Stimulated activated CD8-positive, alpha-beta memory T cell treated with anti-CD3 and anti-CD28 coated beads, Interleukin-4, amount 100 ng/mL, for 24 hours (primary cell): ENCODE measurements around the gene PRRC2B.

ENCODE experiments used
- DNase-seq: peaks from one replicate; pipeline ENCODE4 v3.0.0-alpha.2; 2020; ENCODE audit warnings: low read depth

The PRRC2B gene

DNA sequence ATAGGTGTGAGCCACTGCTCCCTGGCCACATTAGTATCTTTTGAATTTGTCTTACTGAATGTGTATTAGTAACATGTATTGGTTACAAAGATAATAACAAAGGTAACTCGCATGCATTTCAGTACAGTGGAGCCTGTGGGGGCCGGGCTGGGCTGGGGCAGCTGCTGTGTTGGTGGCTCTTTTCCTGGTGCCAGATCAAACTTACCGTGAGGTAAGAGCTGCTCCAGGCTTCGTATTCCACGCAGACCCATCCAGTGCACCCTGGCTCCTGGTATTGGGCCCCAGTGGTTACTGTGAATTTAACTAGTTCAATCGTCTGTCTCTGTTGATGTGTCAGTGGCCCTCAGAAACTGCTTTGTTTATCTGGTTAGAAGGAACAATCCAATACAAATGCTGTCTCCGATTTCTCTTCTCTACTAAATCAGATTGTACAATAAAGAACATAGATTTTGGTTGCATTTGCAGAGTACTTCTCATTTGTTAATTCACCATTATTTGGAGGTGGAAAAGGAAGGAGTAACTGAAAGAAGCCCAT, 15.6 kb downstream of the PRRC2B start:
- DNase-seq: no peak

DNA sequence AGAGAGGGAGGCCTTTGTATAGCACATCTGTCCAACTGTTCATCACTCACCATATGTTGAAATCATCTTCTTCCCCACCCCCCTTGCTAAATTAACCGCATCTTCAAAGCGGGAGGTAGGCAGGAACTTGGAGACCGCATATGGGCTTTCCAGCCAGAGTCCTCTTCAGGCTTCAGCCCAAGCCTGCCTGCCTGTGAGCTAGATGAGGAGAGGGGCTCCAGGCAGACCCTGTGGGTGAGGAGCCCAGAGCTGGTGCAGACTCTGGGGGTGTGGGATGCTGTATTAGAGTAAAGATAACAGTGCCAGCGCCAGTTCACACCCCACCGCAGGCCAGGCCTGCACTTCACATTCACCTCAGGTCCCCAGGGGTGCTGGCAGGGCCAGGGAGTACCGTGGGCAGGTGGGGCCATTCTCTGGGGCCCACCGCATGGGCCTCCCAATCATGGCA, 16.2 kb downstream of the PRRC2B start:
- no peak for DNase-seq

DNA sequence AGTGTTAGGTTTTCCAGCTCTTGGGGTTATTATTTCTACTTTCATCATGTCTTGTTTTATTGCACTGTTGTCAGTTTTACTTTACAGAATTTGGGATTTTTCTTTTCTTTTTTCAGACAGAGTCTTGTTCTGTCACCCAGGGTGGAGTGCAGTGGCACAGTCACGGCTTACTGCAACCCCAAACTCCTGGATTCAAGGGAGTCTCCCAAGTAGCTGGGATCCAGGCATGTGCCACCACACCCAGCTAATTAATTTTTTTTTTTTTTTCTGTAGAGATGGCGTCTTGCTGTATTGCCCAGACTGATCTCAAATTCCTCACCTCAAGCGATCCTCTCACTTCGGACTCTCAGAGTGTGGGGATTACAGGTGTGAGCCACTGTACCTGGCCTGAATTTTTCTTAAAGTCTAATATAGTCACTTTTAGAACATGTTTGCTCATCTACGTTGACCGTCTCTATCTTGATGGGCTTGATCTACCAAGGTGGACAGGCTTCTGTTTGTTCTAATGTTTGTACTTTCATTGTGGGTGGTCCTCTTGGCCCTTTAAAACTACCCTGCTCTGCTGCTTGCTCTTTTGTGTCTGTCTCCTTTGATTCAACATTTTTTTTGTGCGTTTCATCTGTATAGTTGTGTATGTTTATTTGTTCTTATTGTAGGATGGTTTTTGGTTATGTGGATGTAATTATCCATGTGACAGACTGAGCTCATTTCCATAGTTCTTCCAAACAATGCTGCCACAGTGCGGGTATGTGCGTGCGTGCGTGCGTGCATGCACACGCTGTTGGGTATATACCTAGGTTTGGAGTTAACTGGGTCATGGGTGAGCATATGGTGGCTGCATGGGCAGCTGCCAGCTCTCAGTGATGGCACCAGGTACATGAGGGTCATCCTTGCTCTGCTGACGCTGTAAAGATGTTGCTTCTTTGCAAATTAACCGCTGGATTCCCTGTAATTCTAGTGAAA, 18.1 kb downstream of the PRRC2B start:
- no peak for DNase-seq

DNA sequence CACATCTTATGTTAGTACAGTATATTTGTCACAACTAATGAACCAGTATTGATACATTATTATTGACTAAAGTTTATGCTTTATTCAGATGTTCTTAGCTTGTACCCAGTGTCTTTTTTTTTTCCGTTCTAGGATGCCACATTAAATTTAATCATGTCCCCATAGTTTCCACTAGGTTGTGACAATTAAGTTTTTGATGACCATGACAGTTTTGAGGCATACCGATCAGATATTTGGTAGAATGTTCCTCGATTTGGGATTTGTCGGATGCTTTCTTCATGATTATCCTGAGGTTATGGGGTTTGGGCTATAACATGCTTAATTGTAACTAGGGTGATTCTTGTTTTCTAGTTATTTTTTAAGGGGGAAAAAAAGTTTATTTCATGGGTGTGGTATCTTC, 22.6 kb downstream of the PRRC2B start:
- DNase-seq: no peak

DNA sequence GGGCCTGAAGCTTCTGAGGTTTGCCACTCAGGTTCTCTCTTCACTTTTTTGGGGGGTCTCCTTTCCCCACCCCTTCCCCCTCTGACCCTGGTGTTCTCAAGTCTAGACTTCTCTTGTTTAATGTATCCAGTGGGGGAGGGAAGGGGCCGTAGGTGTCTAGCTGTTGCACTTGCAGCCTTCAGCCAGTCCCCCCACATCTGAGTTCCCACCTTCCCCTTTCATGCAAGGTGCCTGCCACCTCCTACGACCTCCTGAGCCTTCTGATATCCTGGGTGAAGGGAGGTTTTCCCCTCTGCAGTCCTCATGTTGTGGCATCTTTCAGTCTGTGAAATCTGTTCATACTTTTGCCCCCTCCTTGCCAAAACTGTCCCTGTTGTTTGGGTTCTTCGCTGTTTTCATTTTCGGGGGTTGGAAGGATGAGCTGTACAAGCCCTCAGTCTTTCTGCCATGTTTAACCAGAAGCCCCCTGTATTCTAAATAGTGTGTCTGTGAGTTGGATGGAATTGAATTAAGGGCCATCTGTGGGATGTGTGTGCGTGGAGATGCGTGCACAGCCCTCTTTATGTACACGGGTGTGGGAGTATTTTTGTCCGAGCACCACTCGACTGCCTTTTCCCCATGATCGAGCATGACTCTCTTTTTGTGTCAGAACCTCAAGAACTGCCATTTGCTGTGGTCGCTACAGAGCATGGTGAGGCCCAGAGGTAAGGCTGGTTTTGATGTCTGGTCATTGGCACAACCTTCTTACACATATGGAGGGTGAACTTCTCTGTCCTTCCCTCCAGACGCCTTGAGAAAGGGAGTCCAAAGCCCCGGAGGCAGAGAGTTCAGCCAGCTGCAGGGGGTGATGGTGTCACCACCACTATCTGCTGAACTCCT, 23.6 kb downstream of the PRRC2B start:
- DNase-seq: no peak

DNA sequence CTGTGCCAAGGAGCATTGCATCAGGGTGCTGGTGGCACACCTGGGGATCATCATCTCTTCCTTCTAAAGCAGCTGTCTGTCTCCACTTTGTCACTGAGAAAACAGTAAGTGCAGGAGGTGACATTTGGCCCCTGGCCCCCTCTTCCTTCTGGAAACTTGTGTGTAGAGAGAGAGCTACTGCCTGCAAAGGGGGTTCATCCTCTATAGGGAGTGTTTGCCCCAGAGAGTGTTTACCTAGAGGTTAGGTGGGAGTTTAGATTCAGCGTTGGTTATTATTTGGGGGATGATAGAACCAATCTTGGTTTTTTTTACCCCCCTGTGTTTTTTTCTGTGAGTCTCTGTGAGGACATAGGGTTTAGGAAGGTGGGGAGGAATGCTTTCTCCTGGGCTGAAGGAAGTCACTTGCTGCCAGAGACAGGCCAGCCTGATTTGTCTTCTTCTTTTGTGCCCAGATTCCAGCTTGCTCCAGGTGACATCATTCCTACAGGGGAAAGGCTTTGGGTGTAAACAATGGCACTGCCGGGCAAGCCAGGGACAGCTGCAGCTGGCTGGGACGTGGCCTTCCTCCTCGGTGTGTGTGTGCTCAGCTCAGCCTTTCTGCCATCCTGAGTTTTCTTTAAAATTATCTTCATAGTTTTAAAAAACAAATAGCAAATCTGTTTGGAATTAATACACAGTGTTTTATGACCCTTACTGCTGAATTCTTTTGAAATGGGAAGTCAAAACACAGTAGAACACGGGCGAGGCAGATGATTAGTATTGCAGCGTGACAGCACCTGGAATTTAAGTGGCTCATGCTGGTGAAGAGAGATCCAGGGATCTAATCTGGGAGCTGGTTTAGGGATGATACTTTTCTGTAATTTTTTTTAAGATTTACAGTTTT, 24.5 kb downstream of the PRRC2B start:
- DNase-seq: no peak

DNA sequence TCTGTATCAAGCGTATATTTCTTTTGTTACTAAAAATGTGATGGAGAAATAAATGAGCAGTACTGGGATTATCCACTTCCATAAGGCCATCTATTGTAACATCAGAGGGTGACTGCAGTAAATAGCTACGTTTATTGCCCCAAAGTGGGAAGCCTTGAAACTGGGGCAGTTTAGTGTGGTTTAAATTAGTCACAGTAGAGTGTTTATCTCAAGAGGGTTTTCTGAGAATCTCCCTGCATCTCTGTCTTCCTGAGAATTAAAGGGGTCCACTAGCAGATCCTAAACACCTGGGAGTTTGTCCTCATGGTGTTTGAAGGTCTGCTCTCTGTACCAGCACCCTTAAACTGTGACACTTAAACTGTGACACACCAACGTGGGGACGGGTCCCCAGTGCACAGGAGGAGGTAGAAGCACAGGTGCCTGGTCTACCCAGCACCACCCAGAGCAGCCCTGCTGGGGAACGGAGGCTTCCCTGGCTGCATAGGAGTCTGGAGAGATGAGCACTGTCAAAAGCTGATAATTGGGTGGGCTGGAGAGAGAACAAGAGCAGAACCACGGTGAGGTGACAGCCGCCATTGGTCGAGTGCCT, 25.2 kb downstream of the PRRC2B start:
- DNase-seq: no peak

DNA sequence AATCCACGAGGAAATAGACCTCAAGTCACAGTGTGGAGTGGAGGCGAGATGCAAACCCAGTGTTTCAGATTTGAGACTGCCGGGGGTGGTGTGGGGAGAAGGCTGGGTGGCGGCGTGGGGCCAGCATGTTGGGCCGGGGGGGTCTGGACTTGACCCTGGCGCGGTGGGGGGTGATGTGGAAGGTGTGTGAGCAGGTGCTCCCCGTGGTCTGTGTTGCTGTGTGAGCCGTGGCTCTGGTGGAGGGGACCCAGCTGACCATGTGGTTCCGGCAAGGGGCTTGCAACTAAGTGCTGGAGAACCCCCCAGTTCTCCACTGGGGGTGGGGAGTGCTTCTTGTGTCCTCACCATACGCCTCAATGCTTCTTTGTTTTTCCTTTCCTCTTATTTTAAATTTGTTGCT, 25.8 kb downstream of the PRRC2B start:
- no peak for DNase-seq

DNA sequence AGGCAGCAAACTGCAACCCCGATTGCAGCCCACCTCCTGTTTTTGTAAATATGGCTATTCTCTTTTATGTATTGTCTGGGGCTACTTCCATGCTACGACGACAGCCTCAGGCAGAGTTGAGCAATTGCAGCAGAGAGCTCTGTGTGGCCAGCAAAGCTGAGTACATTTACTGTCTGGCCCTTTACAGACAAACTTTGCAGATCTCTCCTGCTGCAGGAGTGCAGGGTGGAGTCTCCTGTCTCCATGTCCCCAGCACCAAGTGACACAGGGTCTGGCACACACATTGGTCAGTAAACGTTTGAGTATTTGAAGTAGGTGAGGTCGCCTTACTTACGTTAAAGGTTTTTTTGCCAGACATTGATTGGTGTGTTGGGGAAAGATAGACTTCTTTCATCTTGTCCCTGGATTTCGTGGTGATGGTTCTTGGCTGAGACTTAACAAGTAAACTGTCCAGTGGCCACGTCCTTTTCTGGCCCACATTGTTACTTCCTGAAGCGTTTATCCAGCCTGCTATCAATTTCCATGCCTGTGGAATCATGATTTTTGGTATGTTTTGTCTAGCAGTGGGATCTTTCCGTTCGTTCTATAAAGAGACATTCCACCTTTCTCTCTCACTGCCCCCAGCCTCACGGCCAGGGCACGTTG, 27.2 kb downstream of the PRRC2B start:
- no peak for DNase-seq

DNA sequence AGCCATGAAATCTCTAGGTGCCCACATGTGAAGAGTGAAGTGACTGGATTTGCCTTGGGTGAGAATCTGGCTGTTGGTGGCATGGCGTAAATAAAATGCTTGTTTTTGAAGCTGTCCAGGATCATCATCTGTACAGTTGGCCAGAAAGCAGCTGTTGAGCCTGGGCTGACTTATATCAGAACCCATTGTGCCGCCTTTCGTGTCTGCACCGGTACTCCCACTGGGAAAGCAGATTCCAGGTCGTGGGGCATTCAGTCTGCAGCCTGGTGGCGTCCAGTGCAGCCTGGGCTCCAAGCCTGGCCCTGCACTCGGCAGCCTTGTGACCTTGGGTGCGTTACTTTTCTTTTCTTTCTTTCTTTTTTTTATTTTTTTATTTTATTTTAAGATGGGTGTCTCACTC, 27.8 kb downstream of the PRRC2B start:
- DNase-seq: no peak

DNA sequence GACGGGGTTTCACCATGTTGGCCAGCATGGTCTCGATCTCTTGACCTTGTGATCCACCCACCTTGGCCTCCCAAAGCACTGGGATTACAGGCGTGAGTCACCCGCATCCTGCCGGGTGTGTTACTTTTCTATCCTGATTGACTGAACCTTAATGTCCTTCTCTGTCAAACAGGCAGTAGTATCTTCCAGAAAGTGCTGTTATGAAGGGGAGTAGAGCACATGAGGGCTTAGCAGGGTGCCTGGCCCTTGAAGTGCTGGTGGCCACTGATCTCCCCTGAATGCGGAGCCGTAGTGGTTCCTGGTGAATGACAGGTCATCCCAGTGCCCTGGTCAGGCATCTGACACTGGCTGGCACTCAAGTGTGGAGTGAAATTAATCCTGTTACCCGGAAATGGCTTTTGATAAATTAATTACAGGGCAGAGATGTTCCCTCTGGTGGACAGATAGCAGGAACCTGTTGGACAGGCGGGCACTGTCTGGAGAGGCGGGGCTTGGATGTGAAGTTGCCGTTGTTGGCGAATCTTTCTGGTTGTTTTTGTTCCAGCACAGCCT, 28.4 kb downstream of the PRRC2B start:
- no peak for DNase-seq

DNA sequence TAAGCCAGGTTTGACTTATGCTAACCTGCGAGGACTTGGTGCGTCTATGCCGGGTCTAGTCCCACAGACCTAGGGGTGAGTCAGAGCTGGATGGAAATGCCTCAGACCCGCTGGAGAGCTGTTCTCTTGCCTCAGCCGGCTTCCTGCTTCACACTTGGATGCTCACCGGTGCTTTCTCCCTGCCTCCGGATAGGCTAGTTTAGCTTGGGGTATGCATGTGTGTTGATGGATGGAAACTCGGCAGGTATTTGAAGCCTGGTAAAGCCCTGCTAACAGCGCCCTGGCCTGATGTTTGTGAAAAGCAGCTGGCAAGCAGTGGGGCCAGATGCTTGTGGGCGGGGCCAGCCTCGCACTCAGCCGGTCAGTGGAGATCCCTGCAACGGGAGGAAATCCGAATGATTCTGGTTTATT, 29.3 kb downstream of the PRRC2B start:
- no peak for DNase-seq

DNA sequence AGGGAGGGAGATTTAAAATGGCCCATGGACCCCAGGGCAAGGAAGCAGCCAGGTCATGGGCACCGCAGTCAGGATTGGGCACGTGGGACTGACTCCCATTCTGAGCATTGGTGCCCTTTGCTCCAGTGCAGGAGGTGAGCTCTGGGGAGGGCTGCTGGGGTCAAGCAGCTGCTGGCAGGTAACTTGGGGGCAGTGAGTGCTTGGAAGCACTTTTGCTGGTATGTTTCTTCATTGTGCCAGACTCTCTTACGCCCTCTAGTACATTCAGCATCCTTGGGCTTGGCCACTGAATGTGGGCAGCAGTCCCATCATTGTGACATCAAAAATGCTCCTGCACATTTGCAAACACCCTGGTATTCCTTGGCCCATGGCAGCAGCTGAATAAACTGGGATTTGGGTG, 32.7 kb downstream of the PRRC2B start:
- DNase-seq: no peak

DNA sequence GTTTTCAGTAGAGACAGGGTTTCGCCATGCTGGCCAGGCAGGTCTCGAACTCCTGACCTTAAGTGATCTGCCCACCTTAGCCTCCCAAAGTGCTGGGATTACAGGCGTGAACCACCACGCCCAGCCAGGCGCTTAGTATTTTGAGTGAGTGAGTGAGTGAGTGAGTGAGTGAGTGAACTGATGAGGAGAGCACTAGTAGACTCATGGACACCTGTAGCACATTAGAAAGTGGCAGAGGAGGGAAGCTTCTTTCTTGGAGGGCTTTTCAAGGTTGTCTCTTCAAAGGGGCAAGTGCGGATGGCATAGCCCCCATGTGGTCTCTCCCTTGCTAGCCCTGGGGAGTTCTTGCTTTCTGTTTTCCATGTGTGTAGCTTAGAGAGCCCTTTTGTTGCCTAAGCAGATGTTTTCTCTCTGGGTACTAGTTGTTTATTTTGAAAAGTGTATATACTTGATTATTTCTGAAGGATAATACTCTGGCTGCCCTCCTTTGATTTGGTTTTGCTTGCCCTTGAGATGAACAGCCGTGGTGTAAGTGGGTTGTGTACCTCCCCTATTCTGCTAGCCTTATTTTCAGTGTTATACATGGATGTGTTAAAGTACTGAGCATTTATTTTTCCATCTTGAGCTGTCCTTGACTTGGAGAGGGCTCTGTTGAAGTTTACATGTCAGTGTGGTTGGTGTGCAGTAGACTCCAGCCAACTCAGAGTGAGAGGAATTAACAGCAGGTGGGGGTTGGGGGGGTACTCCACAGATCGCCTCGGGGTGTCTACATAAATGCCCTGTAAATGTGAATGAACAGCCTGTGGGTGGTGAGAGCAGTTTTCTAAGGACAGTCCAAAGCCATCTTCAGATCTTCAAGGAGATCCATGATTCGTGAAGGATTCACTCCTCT, 35.5 kb downstream of the PRRC2B start:
- no peak for DNase-seq

DNA sequence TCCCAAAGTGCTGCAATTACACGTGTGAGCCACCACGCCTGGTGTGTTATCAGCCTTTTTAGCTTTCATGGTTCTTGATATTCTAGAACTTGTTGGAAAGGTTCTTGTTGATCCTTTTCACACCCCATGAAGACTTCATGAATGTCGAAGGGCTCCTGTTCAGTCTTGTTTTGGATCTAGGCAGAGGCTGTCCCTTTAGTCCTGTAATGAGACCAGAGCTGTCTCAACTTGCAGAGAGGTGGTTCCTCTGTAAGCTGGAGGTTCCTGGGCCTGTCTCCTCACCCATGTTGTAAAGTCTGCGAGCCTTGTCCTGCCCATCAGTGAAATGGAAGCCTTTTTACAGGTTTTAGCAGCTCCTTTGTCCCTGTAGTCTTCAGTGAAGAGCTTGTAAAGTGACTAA, 38.2 kb downstream of the PRRC2B start:
- no peak for DNase-seq

DNA sequence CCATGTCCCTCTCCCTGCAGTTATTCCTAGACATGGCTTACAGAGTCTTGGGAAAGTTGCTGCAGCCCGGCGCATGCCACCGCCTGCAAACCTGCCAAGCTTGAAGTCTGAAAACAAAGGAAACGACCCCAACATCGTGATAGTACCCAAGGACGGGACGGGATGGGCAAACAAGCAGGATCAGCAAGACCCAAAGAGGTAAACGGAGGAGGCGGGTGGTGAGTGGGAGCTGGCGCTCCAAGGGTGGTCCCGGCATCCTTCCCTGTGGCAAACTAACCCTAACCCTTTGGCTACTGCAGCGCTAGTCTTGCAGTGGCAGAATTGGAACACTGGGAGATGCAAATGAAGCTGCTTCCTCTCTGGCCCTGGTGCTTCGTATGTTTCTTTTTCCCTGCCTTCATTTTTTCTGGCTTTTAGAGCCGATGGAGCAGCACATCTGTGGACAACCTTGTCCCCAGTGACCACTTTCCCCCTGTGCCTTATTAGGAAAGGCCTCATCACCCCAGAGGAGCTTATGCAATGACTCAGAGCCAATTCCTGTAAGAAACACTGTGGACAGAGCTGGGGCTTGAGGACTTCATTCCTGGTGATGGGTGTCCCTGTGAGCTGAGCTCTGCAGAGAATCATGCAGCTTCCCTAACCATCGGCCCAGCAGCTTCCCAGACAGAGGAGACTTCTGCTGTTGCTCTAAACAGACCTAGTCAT, 38.9 kb downstream of the PRRC2B start:
- no peak for DNase-seq

DNA sequence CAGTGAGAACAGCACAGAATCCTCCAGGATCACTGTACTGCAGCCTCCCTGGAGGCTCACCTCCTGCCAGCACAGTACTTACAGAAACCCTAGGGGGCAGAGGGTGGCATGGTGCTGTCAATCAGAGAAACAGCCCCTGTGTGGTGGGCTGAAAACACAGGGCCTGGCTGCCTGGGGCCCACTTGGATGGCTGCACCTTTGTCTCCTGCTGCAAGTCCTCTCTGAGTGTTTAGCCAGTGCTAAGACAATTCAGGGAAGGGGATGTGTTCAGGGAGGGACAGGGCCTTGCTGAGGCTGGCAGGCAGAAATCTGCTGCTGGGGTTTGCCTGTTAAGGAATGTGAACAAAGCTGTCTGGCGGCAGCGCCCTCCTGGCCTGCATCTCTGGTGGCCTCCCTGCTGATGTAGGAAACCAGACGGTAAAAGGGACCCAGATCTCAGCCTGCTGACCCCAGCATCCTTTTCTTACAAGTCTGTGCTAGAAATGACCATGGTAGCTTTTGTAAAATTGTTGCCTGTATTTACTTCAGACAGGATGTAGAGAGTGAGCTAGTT, 39.5 kb downstream of the PRRC2B start:
- DNase-seq: no peak

DNA sequence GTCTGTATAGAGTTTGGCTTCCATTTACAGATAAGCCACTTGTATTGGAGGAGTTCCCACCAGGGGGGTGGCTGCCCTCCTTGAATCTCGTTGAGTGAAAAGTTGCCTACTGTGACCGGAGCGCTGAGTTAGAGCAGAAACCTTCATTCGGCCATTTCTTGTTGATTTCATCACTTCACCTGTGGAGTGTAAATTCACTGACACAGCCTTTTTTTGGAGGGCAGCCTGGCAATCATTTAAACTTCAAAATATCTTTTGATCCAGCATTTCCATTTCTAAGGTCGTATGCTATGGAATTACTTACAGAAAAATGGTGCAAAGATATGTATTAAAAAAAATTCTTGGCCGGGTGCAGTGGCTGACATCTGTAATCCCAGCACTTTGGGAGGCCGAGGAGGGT, 40.8 kb downstream of the PRRC2B start:
- DNase-seq: no peak
